Measurements from ENCODE around the gene DLG5. TPM values are rescaled to one million over a fixed set of nuclear protein-coding genes. Genes with fewer than 3 reads are reported as not detected.

The DLG5 gene
- total and polyA plus RNA-seq, 4 donors, result 6.6 to 33.2 (median 15.8) TPM

DNA sequence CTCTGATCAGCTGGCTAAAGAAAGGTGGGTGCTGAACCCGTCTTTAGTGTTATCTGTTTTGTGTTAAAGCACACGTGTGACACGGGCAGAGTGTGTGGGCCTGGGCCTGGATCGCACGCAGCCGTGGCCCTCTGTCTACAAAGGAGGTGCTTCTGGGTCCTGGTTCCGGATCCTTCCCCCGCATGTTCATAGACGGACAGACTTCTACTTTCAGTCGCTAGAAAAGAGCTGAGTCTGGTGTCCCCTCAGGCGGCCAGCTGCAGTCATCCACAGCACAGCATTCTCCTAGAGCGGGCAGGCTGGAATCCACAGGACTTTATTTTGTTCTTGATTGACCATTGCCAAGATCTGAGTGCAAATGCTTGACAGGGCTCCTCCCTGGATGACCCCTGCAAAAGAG lies 134.4 kb downstream of the DLG5 start:
- no peak for DNase-seq
- Histone ChIP-seq H3K27me3 (ENCODE audit: control insufficient read depth in 3 of 3, insufficient read depth in 3 of 3, low read length in 2 of 3) (no peaks in the 10 kb centered on the region), H3K4me1 (ENCODE audit: control insufficient read depth in 5 of 5, insufficient read depth in 5 of 5, low read length in 5 of 5) (no peaks in the 10 kb centered on the region), H3K9ac (ENCODE audit: insufficient read depth in 1 of 2, low read length in 2 of 2) (no peak overlapping the region), H3K36me3 (ENCODE audit: control insufficient read depth in 4 of 4, insufficient read depth in 4 of 4, low read length in 4 of 4) (peaks cover 6 to 44% (median 30%) of the 10 kb centered on the region in 4 donors), H3K9me3 (ENCODE audit: control insufficient read depth in 4 of 4, insufficient read depth in 3 of 4, low read length in 3 of 4) (no peaks in the 10 kb centered on the region), H3K27ac (ENCODE audit: low read depth in 1 of 2, low read length in 1 of 2) (no peak overlapping the region), H3K4me3 (no peak overlapping the region)
- no peak for ATAC-seq (ENCODE audit: insufficient read depth, low FRiP score)
- TF ChIP-seq, protein P1, sequence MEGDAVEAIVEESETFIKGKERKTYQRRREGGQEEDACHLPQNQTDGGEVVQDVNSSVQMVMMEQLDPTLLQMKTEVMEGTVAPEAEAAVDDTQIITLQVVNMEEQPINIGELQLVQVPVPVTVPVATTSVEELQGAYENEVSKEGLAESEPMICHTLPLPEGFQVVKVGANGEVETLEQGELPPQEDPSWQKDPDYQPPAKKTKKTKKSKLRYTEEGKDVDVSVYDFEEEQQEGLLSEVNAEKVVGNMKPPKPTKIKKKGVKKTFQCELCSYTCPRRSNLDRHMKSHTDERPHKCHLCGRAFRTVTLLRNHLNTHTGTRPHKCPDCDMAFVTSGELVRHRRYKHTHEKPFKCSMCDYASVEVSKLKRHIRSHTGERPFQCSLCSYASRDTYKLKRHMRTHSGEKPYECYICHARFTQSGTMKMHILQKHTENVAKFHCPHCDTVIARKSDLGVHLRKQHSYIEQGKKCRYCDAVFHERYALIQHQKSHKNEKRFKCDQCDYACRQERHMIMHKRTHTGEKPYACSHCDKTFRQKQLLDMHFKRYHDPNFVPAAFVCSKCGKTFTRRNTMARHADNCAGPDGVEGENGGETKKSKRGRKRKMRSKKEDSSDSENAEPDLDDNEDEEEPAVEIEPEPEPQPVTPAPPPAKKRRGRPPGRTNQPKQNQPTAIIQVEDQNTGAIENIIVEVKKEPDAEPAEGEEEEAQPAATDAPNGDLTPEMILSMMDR (IDR thresholded peaks at IDR 0.05; ENCODE audit: control extremely low read depth, extremely low read depth), result no peak
- WGBS, 2 donors, result 96 to 98% methylated on average over 12 of the region's 12 CpGs

DNA sequence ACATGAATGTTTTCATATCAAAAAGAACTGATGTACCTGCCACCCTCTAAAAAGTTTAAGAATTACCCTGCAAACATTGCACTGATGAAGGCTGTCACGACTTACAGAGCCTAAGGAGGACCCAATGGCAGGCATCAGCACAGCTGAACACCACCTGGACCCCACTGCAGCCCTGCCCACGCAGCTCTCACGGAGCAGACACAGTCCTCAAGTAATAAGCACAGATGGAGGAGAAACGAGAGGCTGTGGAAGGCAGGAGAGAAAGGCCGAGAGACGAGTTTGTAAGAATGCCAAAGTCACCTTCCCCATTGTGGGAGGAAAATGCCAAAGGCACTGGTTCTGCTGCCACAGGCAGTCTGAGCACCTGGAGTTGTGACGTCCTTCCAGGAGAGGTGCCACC lies 135.0 kb downstream of the DLG5 start:
- ATAC-seq (ENCODE audit: insufficient read depth, low FRiP score) (no peak), DNase-seq (no peak)

DNA sequence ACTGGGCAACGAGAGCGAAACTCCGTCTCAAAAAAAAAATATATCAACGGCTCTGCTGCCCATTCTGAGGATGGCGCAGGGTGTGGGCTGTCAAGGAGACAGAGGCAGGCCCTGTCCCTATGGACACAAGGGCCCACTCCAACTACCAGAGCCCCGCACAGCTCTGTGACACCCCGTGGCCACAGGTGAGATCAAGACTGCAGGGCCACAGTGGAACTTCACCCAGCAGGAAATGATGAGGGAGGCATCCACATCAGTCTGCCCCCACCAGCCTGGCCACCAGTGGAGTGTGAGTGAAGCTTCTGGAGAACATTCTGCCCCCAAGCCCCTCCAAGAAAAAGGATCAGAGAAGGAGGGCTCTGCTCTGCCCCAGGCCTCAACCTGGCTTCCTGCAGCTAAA lies 136.7 kb downstream of the DLG5 start:
- DNase-seq (no peak), ATAC-seq (ENCODE audit: insufficient read depth, low FRiP score) (no peak)
- Histone ChIP-seq H3K9me3 (ENCODE audit: control insufficient read depth in 4 of 4, insufficient read depth in 3 of 4, low read length in 3 of 4) (no peaks in the 10 kb centered on the region), H3K9ac (ENCODE audit: insufficient read depth in 1 of 2, low read length in 2 of 2) (no peak overlapping the region), H3K27me3 (ENCODE audit: control insufficient read depth in 3 of 3, insufficient read depth in 3 of 3, low read length in 2 of 3) (no peaks in the 10 kb centered on the region), H3K4me1 (ENCODE audit: control insufficient read depth in 5 of 5, insufficient read depth in 5 of 5, low read length in 5 of 5) (no peaks in the 10 kb centered on the region), H3K4me3 (no peak overlapping the region), H3K36me3 (ENCODE audit: control insufficient read depth in 4 of 4, insufficient read depth in 4 of 4, low read length in 4 of 4) (peaks cover 4 to 32% (median 22%) of the 10 kb centered on the region in 4 donors), H3K27ac (ENCODE audit: low read depth in 1 of 2, low read length in 1 of 2) (no peak overlapping the region)
- 95% methylated on average over 7 of the region's 7 CpGs for WGBS, 2 donors
- TF ChIP-seq, protein P1 (IDR thresholded peaks at IDR 0.05; ENCODE audit: control extremely low read depth, extremely low read depth), result no peak

More for the DNA sequence above, 135.0 kb downstream of the DLG5 start:
- 87 to 90% methylated on average over 7 of the region's 7 CpGs for WGBS, 2 donors
- H3K27ac ChIP-seq (ENCODE audit: low read depth in 1 of 2, low read length in 1 of 2), result no peak overlapping the region
- no peaks in the 10 kb centered on the region for H3K4me1 ChIP-seq (ENCODE audit: control insufficient read depth in 5 of 5, insufficient read depth in 5 of 5, low read length in 5 of 5)
- H3K27me3 ChIP-seq (ENCODE audit: control insufficient read depth in 3 of 3, insufficient read depth in 3 of 3, low read length in 2 of 3), result no peaks in the 10 kb centered on the region
- H3K4me3 ChIP-seq, result no peak overlapping the region
- peaks cover 4 to 40% (median 28%) of the 10 kb centered on the region in 4 donors for H3K36me3 ChIP-seq (ENCODE audit: control insufficient read depth in 4 of 4, insufficient read depth in 4 of 4, low read length in 4 of 4)
- TF ChIP-seq, protein P1 (IDR thresholded peaks at IDR 0.05; ENCODE audit: control extremely low read depth, extremely low read depth), result no peak
- H3K9ac ChIP-seq (ENCODE audit: insufficient read depth in 1 of 2, low read length in 2 of 2), result no peak overlapping the region
- no peaks in the 10 kb centered on the region for H3K9me3 ChIP-seq (ENCODE audit: control insufficient read depth in 4 of 4, insufficient read depth in 3 of 4, low read length in 3 of 4)

DNA sequence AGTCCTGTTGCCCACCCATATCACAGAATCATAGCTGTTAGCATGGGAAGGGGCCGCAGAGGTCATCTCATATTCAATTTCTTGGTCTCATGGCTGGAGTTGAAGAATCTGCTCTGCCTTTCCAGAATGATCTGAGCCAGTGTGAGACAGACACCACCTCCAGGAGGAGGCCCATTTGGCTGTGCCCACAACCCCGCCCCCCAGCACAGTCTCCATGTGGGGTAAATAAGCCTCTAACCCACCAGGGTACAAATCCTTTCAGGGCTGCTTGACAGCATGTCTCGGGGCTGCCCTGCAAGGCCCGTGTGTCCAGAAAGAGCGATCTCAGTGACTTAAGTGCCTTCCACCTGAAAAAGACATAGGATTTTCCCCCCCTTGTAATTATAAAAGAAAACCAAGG lies 137.5 kb downstream of the DLG5 start:
- H3K4me1 ChIP-seq (ENCODE audit: control insufficient read depth in 5 of 5, insufficient read depth in 5 of 5, low read length in 5 of 5), result no peaks in the 10 kb centered on the region
- DNase-seq (no peak), ATAC-seq (ENCODE audit: insufficient read depth, low FRiP score) (no peak)
- H3K27ac ChIP-seq (ENCODE audit: low read depth in 1 of 2, low read length in 1 of 2), result no peak overlapping the region
- WGBS, 2 donors, result 95 to 97% methylated on average over 5 of the region's 5 CpGs
- no peak overlapping the region for H3K9ac ChIP-seq (ENCODE audit: insufficient read depth in 1 of 2, low read length in 2 of 2)
- peaks cover 4 to 25% (median 20%) of the 10 kb centered on the region in 4 donors for H3K36me3 ChIP-seq (ENCODE audit: control insufficient read depth in 4 of 4, insufficient read depth in 4 of 4, low read length in 4 of 4)
- H3K9me3 ChIP-seq (ENCODE audit: control insufficient read depth in 4 of 4, insufficient read depth in 3 of 4, low read length in 3 of 4), result no peaks in the 10 kb centered on the region
- no peaks in the 10 kb centered on the region for H3K27me3 ChIP-seq (ENCODE audit: control insufficient read depth in 3 of 3, insufficient read depth in 3 of 3, low read length in 2 of 3)
- no peak overlapping the region for H3K4me3 ChIP-seq
- TF ChIP-seq, protein P1 (IDR thresholded peaks at IDR 0.05; ENCODE audit: control extremely low read depth, extremely low read depth), result no peak
